ENCODE results near the gene CORO2A.
"Not testable (repeated sequence)": the region's sequence is repeated elsewhere in the genome, so short reads cannot be mapped to it uniquely, and the experiment has no call there.

CORO2A gene

DNA sequence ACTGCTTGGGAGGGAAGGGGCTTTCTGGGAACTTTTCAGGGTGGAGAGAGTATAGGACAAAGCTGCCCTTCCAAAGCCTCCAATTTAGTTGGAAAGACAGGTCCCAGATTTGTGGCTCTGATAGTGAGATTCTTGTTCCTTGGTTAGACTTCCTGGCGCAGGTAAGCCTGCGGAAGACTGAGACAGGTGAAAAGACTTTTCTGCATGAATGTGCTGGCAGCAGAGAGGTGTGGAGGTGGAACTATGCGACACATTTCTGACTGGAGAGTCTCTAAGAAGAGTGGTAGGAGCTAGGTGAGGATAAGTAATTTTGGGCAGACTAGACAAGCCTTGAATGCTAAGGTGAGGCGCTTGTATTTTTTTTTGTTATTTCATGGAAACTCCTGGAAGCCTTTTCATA lies 106.0 kb downstream of the CORO2A start:
- Histone ChIP-seq H3K4me3 (ENCODE audit: low read length) (no peak overlapping the region), H3K9me3 (replicated peaks; ENCODE audit: low read length) (no peaks in the 10 kb centered on the region), H3K27me3 (ENCODE audit: control insufficient read depth, insufficient read depth, low read length) (no peaks in the 10 kb centered on the region), H3K36me3 (ENCODE audit: insufficient read depth, low read length) (peaks cover 33% of the 10 kb centered on the region), H3K9ac (ENCODE audit: low read depth, low read length) (no peak overlapping the region), H3K4me2 (ENCODE audit: low read length) (no peak overlapping the region), H3K4me1 (ENCODE audit: control insufficient read depth, insufficient read depth, low read length) (peaks cover 14% of the 10 kb centered on the region)

DNA sequence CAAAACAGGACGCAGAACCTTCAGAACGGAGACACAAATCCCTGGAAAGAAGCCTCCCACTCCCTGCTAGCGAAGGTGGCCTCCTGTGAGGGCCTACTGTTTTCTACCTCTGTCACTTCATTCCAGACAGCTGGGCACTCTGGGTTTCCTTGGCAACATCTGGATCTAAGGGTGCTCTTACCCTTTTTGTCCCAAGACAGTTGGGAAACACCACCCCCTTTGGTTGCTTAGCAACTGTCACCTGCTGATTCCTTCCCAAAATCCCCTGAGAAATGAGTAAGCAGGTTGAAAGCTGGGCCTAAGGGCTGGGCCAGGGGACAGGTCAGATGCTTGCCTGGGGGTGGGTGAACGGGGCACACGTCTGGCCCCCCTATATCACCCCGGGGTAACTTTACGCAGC lies 106.5 kb downstream of the CORO2A start:
- Histone ChIP-seq H3K9me3 (replicated peaks; ENCODE audit: low read length) (no peaks in the 10 kb centered on the region), H3K4me2 (ENCODE audit: low read length) (no peak overlapping the region), H3K9ac (ENCODE audit: low read depth, low read length) (no peak overlapping the region), H3K4me1 (ENCODE audit: control insufficient read depth, insufficient read depth, low read length) (peaks cover 19% of the 10 kb centered on the region), H3K4me3 (ENCODE audit: low read length) (no peak overlapping the region), H3K27me3 (ENCODE audit: control insufficient read depth, insufficient read depth, low read length) (no peaks in the 10 kb centered on the region), H3K36me3 (ENCODE audit: insufficient read depth, low read length) (peaks cover 39% of the 10 kb centered on the region)

DNA sequence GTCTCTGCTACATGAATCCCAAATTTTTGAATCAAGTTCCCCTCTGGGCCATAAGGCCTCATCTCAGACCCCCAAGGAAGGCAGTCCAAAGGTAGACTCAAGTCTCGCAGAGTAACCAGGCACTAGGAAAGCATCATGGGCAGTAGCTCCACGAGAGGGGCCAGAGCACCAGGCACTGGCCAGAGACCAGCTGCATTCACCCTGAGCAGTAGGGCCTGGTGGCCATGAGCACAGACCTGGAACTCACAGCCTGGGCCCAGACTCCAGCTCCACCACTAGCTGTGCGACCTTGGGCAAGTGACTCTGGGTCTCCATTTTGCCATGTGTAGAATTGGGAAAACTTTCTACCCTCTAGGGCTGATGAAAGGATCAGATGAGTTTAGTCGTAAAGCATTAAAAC lies 107.4 kb downstream of the CORO2A start:
- H3K4me3 ChIP-seq (ENCODE audit: low read length) = no peak overlapping the region
- H3K9ac ChIP-seq (ENCODE audit: low read depth, low read length) = no peak overlapping the region
- H3K4me1 ChIP-seq (ENCODE audit: control insufficient read depth, insufficient read depth, low read length) = peaks cover 28% of the 10 kb centered on the region
- no peak overlapping the region for H3K4me2 ChIP-seq (ENCODE audit: low read length)
- peaks cover 47% of the 10 kb centered on the region for H3K36me3 ChIP-seq (ENCODE audit: insufficient read depth, low read length)
- no peaks in the 10 kb centered on the region for H3K9me3 ChIP-seq (replicated peaks; ENCODE audit: low read length)
- no peaks in the 10 kb centered on the region for H3K27me3 ChIP-seq (ENCODE audit: control insufficient read depth, insufficient read depth, low read length)

DNA sequence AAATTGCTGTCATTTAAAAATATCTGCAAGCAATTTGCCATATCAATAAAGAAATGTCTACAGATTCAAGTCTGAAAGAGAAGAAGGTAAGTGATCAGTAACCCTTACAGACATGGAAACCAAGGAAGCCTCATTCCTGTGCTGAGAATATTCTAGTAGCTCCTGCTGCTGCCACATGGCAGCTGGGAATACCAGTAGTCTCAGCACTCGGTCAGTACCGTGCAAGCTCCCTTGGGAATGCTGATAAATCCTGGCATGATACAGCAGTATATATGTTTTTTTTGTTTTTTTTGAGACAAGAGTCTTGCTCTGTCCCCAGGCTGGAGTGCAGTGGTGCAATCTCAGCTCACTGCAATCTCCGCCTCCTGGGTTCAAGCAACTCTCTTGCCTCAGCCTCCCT lies 108.0 kb downstream of the CORO2A start:
- peaks cover 28% of the 10 kb centered on the region for H3K4me1 ChIP-seq (ENCODE audit: control insufficient read depth, insufficient read depth, low read length)
- H3K27me3 ChIP-seq (ENCODE audit: control insufficient read depth, insufficient read depth, low read length) = no peaks in the 10 kb centered on the region
- no peak overlapping the region for H3K4me3 ChIP-seq (ENCODE audit: low read length)
- peaks cover 48% of the 10 kb centered on the region for H3K36me3 ChIP-seq (ENCODE audit: insufficient read depth, low read length)
- H3K9ac ChIP-seq (ENCODE audit: low read depth, low read length) = no peak overlapping the region
- no peak overlapping the region for H3K4me2 ChIP-seq (ENCODE audit: low read length)
- no peaks in the 10 kb centered on the region for H3K9me3 ChIP-seq (replicated peaks; ENCODE audit: low read length)

DNA sequence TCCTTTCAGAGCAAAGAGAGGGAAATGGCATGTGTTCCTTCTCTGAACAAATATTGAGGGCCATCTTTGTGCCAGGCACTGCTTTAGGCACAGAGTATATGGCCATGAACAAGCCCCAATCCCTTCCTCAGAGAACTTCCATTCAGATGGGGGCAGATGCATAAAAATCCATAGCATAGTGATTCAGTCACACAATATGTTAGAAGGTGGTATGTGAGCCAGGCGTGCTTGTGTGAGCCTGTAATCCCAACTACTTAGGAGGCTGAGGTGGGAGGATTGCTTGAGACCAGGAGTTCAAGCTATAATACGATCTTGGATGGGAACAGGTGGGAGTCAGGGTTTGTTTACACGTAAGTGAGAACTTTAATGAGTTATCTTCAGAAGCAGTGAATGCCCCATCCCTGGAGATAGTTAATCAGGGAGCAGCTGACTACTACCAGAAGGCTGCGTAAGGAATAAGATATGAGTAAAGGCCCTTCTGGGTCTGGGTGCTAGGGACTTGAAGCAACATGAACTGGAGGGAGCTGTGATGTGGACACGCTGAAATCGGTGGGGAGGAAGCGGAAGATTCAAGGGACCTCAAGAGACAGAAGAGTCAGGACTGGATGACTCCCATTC lies 108.8 kb downstream of the CORO2A start:
- Histone ChIP-seq H3K27me3 (ENCODE audit: control insufficient read depth, insufficient read depth, low read length) (no peaks in the 10 kb centered on the region), H3K4me2 (ENCODE audit: low read length) (no peak overlapping the region), H3K4me1 (ENCODE audit: control insufficient read depth, insufficient read depth, low read length) (peaks cover 28% of the 10 kb centered on the region), H3K4me3 (ENCODE audit: low read length) (no peak overlapping the region), H3K36me3 (ENCODE audit: insufficient read depth, low read length) (peaks cover 48% of the 10 kb centered on the region), H3K9ac (ENCODE audit: low read depth, low read length) (no peak overlapping the region), H3K9me3 (replicated peaks; ENCODE audit: low read length) (no peaks in the 10 kb centered on the region)

DNA sequence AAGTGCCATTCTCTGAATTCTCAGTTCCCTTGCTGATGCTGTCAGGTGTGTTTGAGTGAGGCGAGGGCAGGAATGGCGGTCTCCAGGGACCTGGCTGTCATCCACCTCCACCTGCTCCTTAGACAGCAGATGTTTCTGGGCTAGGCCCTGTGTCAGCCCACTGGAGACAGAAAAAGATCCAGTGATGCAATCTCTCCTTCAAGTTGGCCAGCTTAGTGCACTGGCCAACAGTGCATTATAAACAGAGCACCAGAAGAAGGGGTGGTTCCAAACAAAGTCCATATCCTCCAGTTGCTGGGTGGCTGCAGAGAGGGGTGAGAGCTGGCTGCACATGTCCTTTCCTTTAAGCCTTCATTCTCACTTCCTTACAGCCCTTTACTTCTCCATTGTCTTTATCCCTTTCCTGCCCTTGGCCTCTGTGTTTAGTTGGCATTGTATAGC lies 109.4 kb downstream of the CORO2A start:
- no peak overlapping the region for H3K4me2 ChIP-seq (ENCODE audit: low read length)
- H3K4me1 ChIP-seq (ENCODE audit: control insufficient read depth, insufficient read depth, low read length) = peaks cover 28% of the 10 kb centered on the region
- no peaks in the 10 kb centered on the region for H3K9me3 ChIP-seq (replicated peaks; ENCODE audit: low read length)
- no peak overlapping the region for H3K4me3 ChIP-seq (ENCODE audit: low read length)
- peaks cover 51% of the 10 kb centered on the region for H3K36me3 ChIP-seq (ENCODE audit: insufficient read depth, low read length)
- no peaks in the 10 kb centered on the region for H3K27me3 ChIP-seq (ENCODE audit: control insufficient read depth, insufficient read depth, low read length)
- no peak overlapping the region for H3K9ac ChIP-seq (ENCODE audit: low read depth, low read length)

DNA sequence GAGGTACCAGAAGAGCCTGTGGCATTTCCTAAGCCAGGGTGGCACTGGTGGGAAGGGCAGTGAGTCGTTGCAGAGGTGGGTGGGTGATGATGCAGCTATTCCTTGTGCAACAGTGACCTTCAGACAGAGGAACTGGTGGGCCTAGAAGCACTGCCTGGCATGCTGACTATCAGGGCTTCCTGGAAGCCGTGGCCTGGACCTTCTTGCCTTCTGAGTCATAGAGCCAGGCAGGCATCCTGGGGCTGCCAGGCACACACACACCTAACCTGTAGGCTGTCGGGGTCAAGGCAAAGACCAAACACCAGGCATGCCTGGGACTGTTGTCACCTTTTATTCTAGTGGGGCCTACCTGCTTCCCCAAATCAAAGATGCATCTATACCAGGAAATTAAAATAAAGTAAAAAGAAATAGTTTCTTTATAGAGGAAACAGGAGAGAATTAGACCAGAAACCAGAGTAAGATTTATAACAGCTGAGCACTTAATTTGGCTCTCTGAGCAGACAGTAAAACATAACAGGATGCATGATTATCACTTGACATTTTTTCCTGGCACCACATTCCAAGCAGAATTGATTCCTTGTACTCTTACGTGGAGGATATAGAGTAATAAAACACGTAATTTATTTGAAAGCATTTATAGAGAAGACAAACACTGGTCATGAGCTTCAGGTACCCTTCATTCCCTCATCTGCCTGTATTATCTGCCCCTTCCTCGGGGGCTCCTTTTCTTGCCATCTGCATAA lies 110.8 kb downstream of the CORO2A start:
- H3K27me3 ChIP-seq (ENCODE audit: control insufficient read depth, insufficient read depth, low read length) = no peaks in the 10 kb centered on the region
- H3K9me3 ChIP-seq (replicated peaks; ENCODE audit: low read length) = no peaks in the 10 kb centered on the region
- H3K36me3 ChIP-seq (ENCODE audit: insufficient read depth, low read length) = peaks cover 57% of the 10 kb centered on the region
- H3K4me1 ChIP-seq (ENCODE audit: control insufficient read depth, insufficient read depth, low read length) = peaks cover 21% of the 10 kb centered on the region
- H3K4me3 ChIP-seq (ENCODE audit: low read length) = no peak overlapping the region
- H3K4me2 ChIP-seq (ENCODE audit: low read length) = no peak overlapping the region
- peak overlapping the region; percentile 5 for H3K9ac ChIP-seq (ENCODE audit: low read depth, low read length)

DNA sequence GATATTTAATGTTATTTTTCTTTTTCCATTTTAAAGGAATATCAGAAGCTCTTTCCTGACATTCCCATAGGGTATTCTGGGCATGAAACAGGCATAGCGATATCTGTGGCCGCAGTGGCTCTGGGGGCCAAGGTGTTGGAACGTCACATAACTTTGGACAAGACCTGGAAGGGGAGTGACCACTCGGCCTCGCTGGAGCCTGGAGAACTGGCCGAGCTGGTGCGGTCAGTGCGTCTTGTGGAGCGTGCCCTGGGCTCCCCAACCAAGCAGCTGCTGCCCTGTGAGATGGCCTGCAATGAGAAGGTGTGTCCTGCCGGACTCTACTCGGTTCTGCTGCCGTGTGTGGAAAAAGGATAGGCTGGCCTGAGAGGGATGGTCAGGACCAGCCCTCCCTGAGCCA lies 111.7 kb downstream of the CORO2A start:
- no peaks in the 10 kb centered on the region for H3K27me3 ChIP-seq (ENCODE audit: control insufficient read depth, insufficient read depth, low read length)
- H3K4me1 ChIP-seq (ENCODE audit: control insufficient read depth, insufficient read depth, low read length) = peaks cover 23% of the 10 kb centered on the region
- H3K9me3 ChIP-seq (replicated peaks; ENCODE audit: low read length) = no peaks in the 10 kb centered on the region
- H3K4me3 ChIP-seq (ENCODE audit: low read length) = no peak overlapping the region
- H3K36me3 ChIP-seq (ENCODE audit: insufficient read depth, low read length) = peaks cover 57% of the 10 kb centered on the region
- H3K9ac ChIP-seq (ENCODE audit: low read depth, low read length) = peak overlapping the region; percentile 5
- H3K4me2 ChIP-seq (ENCODE audit: low read length) = no peak overlapping the region

DNA sequence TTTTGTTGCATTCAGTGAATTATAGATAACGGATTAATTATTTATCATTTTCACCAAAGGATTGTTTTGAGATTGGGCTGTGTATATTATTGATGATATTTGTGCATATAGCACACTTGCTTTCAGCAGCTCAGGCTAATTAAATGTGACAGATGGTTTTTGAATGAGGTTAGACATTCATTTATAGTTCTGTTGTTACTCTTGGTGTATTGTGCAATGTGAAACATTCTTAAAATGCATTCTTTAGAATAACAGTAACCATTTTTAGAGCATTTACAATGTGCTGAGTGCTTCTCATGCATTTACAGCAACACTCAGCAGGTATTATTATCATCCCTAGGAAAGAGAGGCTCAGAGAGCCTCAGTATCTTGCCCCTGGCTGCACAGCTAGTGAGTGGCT lies 112.1 kb downstream of the CORO2A start:
- Histone ChIP-seq H3K4me1 (ENCODE audit: control insufficient read depth, insufficient read depth, low read length) (peaks cover 26% of the 10 kb centered on the region), H3K27me3 (ENCODE audit: control insufficient read depth, insufficient read depth, low read length) (no peaks in the 10 kb centered on the region), H3K4me2 (ENCODE audit: low read length) (no peak overlapping the region), H3K9ac (ENCODE audit: low read depth, low read length) (no peak overlapping the region), H3K4me3 (ENCODE audit: low read length) (no peak overlapping the region), H3K9me3 (replicated peaks; ENCODE audit: low read length) (no peaks in the 10 kb centered on the region), H3K36me3 (ENCODE audit: insufficient read depth, low read length) (peaks cover 56% of the 10 kb centered on the region)

DNA sequence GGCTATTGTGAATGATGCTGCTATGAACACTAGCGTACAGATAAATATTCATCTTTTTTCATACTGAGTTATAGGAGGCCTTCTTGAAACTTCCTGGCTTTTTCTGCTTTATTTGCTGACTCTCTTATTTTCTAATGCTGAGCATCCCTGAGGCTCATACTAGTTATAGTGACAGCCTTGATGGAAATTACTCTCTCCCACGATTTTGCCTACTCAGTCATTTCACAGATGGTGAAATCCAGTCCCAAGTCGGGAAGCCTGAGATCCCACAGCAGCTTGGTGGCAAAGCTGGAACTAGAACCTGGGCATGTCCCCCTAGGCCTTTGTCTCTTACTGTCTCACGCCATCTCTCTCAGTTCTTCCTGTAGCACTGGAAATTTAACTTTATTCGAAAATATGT lies 113.5 kb downstream of the CORO2A start:
- Histone ChIP-seq H3K4me3 (ENCODE audit: low read length) (no peak overlapping the region), H3K4me2 (ENCODE audit: low read length) (no peak overlapping the region), H3K9me3 (replicated peaks; ENCODE audit: low read length) (no peaks in the 10 kb centered on the region), H3K36me3 (ENCODE audit: insufficient read depth, low read length) (peaks cover 44% of the 10 kb centered on the region), H3K27me3 (ENCODE audit: control insufficient read depth, insufficient read depth, low read length) (no peaks in the 10 kb centered on the region), H3K9ac (ENCODE audit: low read depth, low read length) (no peak overlapping the region), H3K4me1 (ENCODE audit: control insufficient read depth, insufficient read depth, low read length) (peaks cover 26% of the 10 kb centered on the region)

DNA sequence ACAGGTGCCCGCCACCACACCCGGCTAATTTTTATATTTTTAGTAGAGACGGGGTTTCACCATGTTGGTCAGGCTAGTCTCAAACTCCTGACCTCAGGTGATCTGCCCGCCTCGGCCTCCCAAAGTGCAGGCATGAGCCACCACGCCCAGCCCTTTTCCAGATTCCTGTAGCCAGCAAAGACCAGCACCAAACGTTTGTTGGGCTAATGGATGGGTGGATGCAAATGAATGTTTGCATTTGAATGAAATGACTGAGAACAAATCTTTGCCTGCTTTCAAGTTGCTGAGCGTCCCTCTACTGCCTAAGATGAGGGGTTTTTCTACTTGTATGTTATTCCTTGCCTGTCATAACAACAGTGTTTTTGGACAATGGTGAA lies 115.9 kb downstream of the CORO2A start:
- not testable (repeated sequence) for H3K4me2 ChIP-seq (ENCODE audit: low read length); H3K4me3 ChIP-seq (ENCODE audit: low read length); H3K9me3 ChIP-seq (replicated peaks; ENCODE audit: low read length); H3K27me3 ChIP-seq (ENCODE audit: control insufficient read depth, insufficient read depth, low read length); H3K9ac ChIP-seq (ENCODE audit: low read depth, low read length)
- H3K36me3 ChIP-seq (ENCODE audit: insufficient read depth, low read length) = peaks cover 24% of the 10 kb centered on the region
- peaks cover 19% of the 10 kb centered on the region for H3K4me1 ChIP-seq (ENCODE audit: control insufficient read depth, insufficient read depth, low read length)

DNA sequence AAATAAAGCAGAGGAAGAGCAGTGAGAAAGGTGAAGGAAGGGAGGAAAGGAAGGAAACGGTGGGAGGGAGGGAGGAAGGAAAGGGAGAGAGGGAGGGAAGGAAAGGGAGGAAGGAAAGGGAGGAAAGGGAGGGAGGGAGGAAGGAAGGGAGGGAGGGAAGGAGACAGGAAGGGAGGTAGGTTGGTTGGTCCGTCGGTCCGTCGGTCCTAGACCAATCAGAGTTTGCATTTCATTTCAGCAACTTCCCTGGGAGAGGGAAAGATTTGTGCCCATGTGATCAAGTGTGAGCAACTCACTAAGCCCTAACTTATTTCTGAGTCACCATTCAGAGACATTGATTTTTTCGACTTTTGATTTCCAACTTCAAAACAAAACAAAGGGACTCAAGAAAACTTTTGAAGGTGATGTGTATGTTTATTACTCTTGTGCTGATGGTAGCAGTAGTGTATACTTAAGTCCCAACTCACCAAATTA lies 117.1 kb downstream of the CORO2A start:
- Histone ChIP-seq H3K36me3 (ENCODE audit: insufficient read depth, low read length) (peaks cover 13% of the 10 kb centered on the region), H3K27me3 (ENCODE audit: control insufficient read depth, insufficient read depth, low read length) (no peaks in the 10 kb centered on the region), H3K9me3 (replicated peaks; ENCODE audit: low read length) (no peaks in the 10 kb centered on the region), H3K9ac (ENCODE audit: low read depth, low read length) (peak overlapping the region; percentile 5), H3K4me3 (ENCODE audit: low read length) (no peak overlapping the region), H3K4me1 (ENCODE audit: control insufficient read depth, insufficient read depth, low read length) (peaks cover 8% of the 10 kb centered on the region), H3K4me2 (ENCODE audit: low read length) (no peak overlapping the region)

Measured in skeletal muscle satellite cell (primary cell).